ENCODE measurements around the gene PLEKHN1.
"Not testable (repeated sequence)": the region's sequence is repeated elsewhere in the genome, so short reads cannot be mapped to it uniquely, and the experiment has no call there.

PLEKHN1 gene

DNA sequence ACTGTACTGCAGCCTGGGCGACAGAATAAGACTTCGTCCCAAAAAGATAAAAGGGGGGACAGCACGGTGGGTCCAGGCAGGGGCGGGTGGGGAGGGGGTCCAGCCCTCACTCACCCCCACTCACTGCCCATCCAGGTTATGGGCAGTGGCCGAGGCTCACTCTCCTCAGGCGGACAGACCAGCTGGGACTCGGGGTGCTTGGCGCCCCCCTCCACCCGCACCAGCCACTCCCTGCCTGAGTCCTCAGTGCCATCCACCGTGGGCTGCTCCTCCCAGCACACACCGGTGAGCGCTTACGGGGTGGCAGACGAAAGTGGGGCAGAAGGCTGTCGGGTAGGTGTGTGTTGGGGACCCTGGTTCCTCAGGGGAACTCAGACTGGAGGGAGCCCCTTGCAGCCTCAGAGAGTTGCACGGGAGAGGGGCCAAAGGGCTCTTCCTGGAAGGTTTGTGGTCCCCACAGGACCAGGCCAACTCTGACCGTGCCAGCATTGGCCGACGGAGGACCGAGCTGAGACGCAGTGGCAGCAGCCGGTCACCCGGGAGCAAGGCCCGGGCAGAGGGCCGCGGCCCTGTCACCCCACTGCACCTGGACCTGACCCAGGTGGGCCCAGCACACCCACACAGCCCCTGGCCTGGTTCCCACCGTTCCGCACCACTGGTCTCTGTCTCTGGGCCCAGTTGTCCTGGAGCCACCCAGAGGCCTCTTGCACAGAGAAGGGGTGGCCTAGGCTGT, 6.6 kb downstream of the PLEKHN1 start:
- H3K27me3 ChIP-seq (ENCODE audit: control insufficient read depth, insufficient read depth, low read length): peaks cover 29% of the 10 kb centered on the region
- no peak overlapping the region for H3K4me3 ChIP-seq (ENCODE audit: low read length)
- H3K36me3 ChIP-seq (ENCODE audit: control insufficient read depth, insufficient read depth, low read length): no peaks in the 10 kb centered on the region
- no peak overlapping the region for H3K9ac ChIP-seq (ENCODE audit: low read length)
- peaks cover 2% of the 10 kb centered on the region for H3K4me1 ChIP-seq (ENCODE audit: control insufficient read depth, insufficient read depth, low read length)
- no peak overlapping the region for H3K27ac ChIP-seq (ENCODE audit: low read depth, low read length)

DNA sequence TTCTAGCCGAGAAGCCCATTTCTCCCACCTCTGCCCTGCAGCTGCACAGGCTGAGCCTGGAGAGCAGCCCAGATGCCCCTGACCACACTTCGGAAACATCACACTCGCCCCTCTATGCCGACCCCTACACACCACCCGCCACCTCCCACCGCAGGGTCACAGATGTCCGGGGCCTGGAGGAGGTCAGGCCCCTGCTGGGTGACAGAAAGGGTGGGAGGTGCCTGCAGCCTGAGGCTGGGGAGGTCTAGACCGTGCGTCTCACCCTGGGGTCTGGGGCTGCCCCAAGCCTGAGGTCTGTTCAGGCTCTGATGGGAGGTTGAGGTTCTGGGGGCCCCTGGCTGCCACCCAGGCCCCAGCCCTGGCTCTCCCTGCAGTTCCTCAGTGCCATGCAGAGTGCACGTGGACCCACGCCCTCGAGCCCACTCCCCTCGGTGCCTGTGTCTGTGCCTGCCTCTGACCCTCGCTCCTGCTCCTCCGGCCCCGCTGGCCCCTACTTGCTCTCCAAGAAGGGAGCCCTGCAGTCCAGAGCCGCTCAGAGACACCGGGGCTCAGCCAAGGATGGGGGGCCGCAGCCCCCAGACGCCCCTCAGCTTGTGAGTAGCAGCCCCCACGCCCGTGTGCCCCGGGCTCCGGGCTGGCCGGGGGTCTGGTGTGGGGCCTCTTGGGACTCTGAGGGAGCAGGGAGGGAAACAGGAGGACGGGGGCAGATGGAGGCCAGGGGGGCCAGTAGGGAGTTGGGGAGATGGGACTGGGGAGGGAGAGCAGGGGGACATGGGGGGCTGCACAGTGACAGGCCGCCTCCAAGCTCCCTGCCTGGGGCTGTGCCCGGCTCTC, 7.4 kb downstream of the PLEKHN1 start:
- H3K4me3 ChIP-seq (ENCODE audit: low read length): no peak overlapping the region
- H3K27ac ChIP-seq (ENCODE audit: low read depth, low read length): no peak overlapping the region
- no peaks in the 10 kb centered on the region for H3K36me3 ChIP-seq (ENCODE audit: control insufficient read depth, insufficient read depth, low read length)
- no peak overlapping the region for H3K9ac ChIP-seq (ENCODE audit: low read length)
- H3K27me3 ChIP-seq (ENCODE audit: control insufficient read depth, insufficient read depth, low read length): peaks cover 24% of the 10 kb centered on the region
- peaks cover 2% of the 10 kb centered on the region for H3K4me1 ChIP-seq (ENCODE audit: control insufficient read depth, insufficient read depth, low read length)

DNA sequence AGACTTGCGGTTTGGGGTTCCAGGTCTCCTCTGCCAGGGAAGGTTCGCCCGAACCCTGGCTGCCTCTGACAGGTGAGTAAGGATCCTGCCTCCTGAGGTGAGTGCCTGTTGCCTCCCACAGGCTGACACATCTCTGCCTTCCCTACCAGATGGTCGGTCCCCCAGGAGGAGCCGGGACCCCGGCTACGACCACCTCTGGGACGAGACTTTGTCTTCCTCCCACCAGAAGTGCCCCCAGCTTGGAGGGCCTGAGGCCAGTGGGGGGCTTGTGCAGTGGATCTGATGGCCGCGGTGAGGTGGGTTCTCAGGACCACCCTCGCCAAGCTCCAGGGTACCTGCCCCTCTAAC, 8.0 kb downstream of the PLEKHN1 start:
- H3K27ac ChIP-seq (ENCODE audit: low read depth, low read length): no peak overlapping the region
- H3K27me3 ChIP-seq (ENCODE audit: control insufficient read depth, insufficient read depth, low read length): peaks cover 24% of the 10 kb centered on the region

DNA sequence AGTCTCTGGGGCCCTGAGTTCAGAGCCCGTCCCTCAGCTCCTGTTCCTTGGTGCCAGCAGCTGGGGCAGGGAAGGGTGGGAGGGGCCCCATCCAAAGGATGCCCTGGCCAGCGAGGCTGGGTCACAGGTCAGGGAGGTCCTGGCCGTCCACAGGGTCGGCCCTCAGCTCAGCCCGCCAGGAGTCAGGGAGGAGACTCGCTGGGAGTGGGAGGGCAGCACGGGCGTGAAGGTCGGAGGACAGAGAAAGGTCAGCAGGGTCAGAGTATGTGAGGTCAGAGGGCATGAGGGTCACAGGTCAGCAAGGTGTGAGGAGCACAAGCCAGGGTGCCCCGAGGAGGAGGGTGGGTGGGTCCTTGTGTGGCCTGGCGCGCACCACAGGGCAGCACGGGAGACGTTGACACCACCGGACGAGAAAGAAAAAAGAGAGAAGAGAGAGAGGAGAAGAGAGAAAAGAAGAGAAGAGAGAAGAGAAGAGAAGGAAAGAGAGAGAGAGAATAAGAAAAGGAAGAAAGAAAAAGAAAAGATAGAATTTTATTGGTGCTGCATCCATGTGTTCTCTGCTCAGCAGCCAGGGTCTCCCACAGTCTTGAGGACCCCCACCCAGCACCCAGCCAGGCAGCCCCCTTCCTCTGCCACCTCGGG, 8.5 kb downstream of the PLEKHN1 start:
- H3K4me1 ChIP-seq (ENCODE audit: control insufficient read depth, insufficient read depth, low read length): peaks cover 2% of the 10 kb centered on the region
- H3K36me3 ChIP-seq (ENCODE audit: control insufficient read depth, insufficient read depth, low read length): no peaks in the 10 kb centered on the region
- H3K27ac ChIP-seq (ENCODE audit: low read depth, low read length): no peak overlapping the region
- H3K4me3 ChIP-seq (ENCODE audit: low read length): no peak overlapping the region
- peaks cover 21% of the 10 kb centered on the region for H3K27me3 ChIP-seq (ENCODE audit: control insufficient read depth, insufficient read depth, low read length)
- H3K9ac ChIP-seq (ENCODE audit: low read length): no peak overlapping the region

More for the DNA sequence above, 8.0 kb downstream of the PLEKHN1 start:
- H3K4me3 ChIP-seq (ENCODE audit: low read length): no peak overlapping the region
- H3K36me3 ChIP-seq (ENCODE audit: control insufficient read depth, insufficient read depth, low read length): no peaks in the 10 kb centered on the region
- no peak overlapping the region for H3K9ac ChIP-seq (ENCODE audit: low read length)
- peaks cover 2% of the 10 kb centered on the region for H3K4me1 ChIP-seq (ENCODE audit: control insufficient read depth, insufficient read depth, low read length)

DNA sequence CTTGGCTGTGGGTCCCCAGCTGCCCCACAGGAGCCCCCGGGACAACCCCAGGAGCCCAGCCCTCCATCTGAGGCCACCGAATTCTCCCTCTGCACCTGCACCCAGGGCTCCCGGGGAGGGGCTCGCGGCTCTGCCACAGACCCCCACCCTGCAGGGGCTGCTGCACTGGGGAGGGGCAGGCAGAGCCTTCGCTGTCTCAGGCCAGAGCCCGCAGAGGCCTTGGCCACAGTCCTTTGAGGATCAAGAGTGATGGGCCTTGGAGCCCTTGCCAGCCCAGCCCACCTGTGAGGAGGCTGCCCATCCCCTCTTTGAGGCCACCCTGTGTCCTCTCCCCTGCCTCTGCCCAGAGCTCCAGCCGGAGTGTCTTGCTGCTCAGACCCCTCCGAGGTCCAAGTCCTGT, 9.1 kb downstream of the PLEKHN1 start:
- H3K27ac ChIP-seq (ENCODE audit: low read depth, low read length): no peak overlapping the region

DNA sequence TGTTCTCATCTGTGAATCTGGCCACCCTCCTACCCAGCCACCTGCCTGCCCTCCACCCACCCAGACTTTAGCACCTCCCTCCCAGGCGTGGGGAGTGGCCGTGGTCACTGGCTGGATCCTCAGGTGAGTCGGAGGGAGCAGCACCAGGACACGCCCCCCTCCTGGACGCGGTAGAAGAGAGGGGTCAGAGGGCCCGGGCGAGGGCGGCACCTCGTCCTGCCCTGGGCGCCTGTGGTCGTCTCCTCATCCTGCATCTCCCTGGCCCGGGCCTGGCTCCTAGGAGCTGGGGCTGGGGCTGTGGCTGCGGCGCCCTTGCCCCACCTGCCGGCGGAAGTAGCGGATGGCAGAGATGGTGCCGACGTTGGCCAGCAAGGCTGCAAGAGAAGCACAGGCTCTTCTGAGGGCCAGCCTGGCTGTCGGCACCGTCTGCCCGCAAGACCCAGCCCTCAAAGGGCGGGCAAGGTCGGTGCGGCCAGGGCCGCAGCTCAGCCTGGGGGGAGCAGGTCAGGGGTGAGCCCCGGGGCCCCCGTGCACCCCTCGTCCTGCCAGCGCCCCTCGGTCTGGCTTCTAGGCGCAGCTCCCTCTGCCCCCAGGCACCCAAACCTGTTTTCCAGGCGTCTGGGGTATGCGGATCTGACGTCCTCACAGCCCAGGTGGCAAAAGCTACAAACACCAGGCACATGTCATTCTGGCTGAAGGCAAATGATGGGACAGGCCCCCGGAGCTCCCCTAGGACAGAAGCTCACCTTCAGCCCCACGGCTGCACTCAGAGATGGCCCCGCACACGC, 9.8 kb downstream of the PLEKHN1 start:
- Histone ChIP-seq H3K9ac (ENCODE audit: low read length) (no peak overlapping the region), H3K4me1 (ENCODE audit: control insufficient read depth, insufficient read depth, low read length) (peaks cover 2% of the 10 kb centered on the region), H3K36me3 (ENCODE audit: control insufficient read depth, insufficient read depth, low read length) (no peaks in the 10 kb centered on the region), H3K27ac (ENCODE audit: low read depth, low read length) (peak overlapping the region; percentile 73), H3K4me3 (ENCODE audit: low read length) (peak overlapping the region; percentile 47), H3K27me3 (ENCODE audit: control insufficient read depth, insufficient read depth, low read length) (peaks cover 13% of the 10 kb centered on the region)

More for the DNA sequence above, 9.1 kb downstream of the PLEKHN1 start:
- Histone ChIP-seq H3K4me1 (ENCODE audit: control insufficient read depth, insufficient read depth, low read length) (peaks cover 2% of the 10 kb centered on the region), H3K4me3 (ENCODE audit: low read length) (no peak overlapping the region), H3K36me3 (ENCODE audit: control insufficient read depth, insufficient read depth, low read length) (no peaks in the 10 kb centered on the region), H3K27me3 (ENCODE audit: control insufficient read depth, insufficient read depth, low read length) (peaks cover 18% of the 10 kb centered on the region), H3K9ac (ENCODE audit: low read length) (no peak overlapping the region)

DNA sequence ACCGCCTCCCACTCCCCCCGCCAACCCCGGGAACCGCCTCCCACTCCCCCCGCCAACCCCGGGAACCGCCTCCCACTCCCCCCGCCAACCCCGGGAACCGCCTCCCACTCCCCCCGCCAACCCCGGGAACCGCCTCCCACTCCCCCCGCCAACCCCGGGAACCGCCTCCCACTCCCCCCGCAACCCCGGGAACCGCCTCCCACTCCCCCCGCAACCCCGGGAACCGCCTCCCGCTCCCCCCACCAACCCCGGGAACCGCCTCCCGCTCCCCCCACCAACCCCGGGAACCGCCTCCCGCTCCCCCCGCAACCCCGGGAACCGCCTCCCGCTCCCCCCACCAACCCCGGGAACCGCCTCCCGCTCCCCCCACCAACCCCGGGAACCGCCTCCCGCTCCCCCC, 10.5 kb downstream of the PLEKHN1 start:
- not testable (repeated sequence) for H3K4me1 ChIP-seq (ENCODE audit: control insufficient read depth, insufficient read depth, low read length); H3K4me3 ChIP-seq (ENCODE audit: low read length); H3K36me3 ChIP-seq (ENCODE audit: control insufficient read depth, insufficient read depth, low read length); H3K9ac ChIP-seq (ENCODE audit: low read length); H3K27ac ChIP-seq (ENCODE audit: low read depth, low read length)
- peaks cover 13% of the 10 kb centered on the region for H3K27me3 ChIP-seq (ENCODE audit: control insufficient read depth, insufficient read depth, low read length)

DNA sequence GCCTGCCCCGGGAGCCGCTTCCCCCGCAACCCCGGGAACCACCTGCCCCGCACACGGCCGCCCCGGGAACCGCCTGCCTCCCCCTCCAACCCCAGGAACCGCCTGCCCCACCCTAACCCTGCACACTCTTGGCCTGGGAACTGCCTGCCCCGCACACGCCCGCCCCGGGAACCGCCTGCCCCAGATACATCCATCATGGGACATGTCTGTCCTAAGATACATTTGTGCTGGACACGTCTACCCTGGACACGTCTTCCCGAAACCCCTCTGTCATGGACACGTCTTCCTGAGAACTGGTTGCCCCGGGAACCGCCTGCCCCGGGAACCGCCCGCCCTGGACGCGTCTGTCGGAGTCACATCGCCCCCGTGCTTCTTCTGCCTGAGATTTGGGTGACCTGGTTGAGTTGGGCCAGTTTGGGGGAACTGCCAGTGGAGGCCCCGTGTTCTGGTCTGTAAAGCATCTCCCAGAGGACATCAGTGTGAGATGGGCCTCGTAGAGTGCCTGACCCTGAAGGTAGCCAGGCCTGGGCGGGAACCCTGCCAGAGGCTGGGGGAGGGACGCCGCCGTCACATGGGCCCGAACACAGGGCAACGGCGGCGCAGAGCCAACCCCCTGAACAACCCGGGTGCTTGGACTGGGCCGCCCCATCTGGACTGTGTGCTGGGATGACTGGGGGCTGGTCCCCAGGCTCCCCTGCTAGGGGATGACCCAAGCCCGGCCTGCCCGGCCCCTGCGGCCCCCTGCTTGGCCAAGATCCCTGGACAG, 12.0 kb downstream of the PLEKHN1 start:
- Histone ChIP-seq H3K9ac (ENCODE audit: low read length) (no peak overlapping the region), H3K4me1 (ENCODE audit: control insufficient read depth, insufficient read depth, low read length) (peaks cover 2% of the 10 kb centered on the region), H3K27me3 (ENCODE audit: control insufficient read depth, insufficient read depth, low read length) (peaks cover 12% of the 10 kb centered on the region), H3K27ac (ENCODE audit: low read depth, low read length) (no peak overlapping the region), H3K4me3 (ENCODE audit: low read length) (no peak overlapping the region), H3K36me3 (ENCODE audit: control insufficient read depth, insufficient read depth, low read length) (no peaks in the 10 kb centered on the region)

DNA sequence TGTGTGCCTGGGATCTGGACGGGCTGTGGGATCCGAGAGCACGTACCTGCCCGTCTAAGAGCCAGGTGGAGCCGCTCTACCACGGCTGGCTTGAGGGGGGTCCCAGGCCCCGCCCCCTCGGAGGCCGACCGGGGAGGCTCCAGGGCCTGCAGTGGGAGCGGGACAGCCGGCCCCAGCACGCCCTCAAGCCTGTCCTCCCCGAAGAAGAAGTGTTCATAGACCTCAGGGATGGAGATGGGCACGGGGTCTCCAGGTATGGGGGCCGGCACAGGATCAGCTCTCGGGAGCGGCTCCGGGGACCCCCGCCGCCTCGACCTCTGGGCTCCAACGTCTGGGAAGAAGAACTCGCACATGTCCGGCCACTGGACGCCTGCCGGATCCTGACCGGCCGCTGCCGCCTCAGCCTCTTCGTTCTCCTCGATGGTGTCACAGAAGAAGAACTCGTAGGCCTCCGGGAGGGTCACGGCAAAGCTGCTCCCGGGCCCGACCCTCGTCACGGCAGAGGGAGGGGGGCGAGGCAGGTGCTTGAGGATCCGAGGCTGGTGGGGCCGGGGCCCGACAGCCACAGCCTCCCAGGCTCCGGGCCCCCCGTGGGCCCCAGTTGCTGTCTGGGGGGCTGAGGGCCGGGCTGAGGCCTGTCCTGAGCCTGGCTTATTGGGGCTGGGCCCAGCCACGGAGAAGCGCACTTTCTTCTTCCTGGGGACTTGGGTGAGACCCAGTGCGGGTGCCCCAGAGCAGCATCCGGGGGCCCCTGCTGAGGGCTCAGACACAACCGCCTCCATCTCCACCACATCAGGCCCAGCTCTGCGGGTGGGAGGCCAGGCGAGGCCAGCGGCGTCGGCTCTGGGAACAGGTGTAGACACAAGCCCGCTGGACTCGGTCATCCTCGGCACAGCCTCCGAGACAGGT, 12.8 kb downstream of the PLEKHN1 start:
- Histone ChIP-seq H3K27ac (ENCODE audit: low read depth, low read length) (no peak overlapping the region), H3K36me3 (ENCODE audit: control insufficient read depth, insufficient read depth, low read length) (no peaks in the 10 kb centered on the region), H3K27me3 (ENCODE audit: control insufficient read depth, insufficient read depth, low read length) (peaks cover 5% of the 10 kb centered on the region), H3K9ac (ENCODE audit: low read length) (no peak overlapping the region), H3K4me3 (ENCODE audit: low read length) (no peak overlapping the region), H3K4me1 (ENCODE audit: control insufficient read depth, insufficient read depth, low read length) (peaks cover 2% of the 10 kb centered on the region)

DNA sequence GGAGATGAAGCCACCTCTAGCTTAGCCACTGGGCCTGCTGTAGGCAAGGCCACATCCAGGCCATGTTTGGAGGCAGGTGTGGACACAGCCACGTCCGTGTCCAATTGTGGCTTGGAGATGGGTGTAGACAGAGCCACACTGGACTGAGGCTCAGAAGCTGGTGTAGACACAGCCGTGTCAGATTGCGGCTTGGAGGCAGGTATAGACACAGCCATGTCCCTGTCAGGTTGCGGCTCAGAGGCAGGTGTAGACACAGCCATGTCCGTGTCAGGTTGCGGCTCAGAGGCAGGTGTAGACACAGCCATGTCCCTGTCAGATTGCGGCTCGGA, 13.4 kb downstream of the PLEKHN1 start:
- Histone ChIP-seq H3K27ac (ENCODE audit: low read depth, low read length) (no peak overlapping the region), H3K4me3 (ENCODE audit: low read length) (no peak overlapping the region), H3K27me3 (ENCODE audit: control insufficient read depth, insufficient read depth, low read length) (peaks cover 5% of the 10 kb centered on the region), H3K4me1 (ENCODE audit: control insufficient read depth, insufficient read depth, low read length) (peaks cover 2% of the 10 kb centered on the region), H3K9ac (ENCODE audit: low read length) (no peak overlapping the region), H3K36me3 (ENCODE audit: control insufficient read depth, insufficient read depth, low read length) (no peaks in the 10 kb centered on the region)

DNA sequence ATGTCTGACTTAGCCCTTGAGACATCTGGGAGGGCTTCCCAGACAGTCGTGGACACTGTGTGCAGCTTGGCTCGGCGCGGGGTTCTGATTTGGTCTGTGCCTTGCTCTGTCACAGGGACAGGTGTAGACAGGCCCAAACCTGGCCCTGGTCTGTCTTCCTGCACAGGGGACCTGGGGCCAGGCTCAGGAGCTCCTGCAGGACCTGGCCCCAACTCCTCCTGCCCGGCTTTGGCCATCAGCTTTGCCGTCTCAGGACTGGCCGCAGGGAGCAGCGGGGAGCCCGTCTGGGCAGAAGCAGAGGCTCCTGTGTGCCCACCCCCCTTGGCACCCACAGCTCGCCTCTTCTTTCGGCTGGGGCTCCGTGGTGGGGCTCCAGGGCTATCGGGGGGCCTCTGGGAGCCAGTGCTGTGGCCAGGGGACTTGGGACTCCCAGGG, 13.9 kb downstream of the PLEKHN1 start:
- Histone ChIP-seq H3K4me1 (ENCODE audit: control insufficient read depth, insufficient read depth, low read length) (peaks cover 2% of the 10 kb centered on the region), H3K27me3 (ENCODE audit: control insufficient read depth, insufficient read depth, low read length) (peaks cover 5% of the 10 kb centered on the region), H3K9ac (ENCODE audit: low read length) (no peak overlapping the region), H3K27ac (ENCODE audit: low read depth, low read length) (no peak overlapping the region), H3K36me3 (ENCODE audit: control insufficient read depth, insufficient read depth, low read length) (no peaks in the 10 kb centered on the region), H3K4me3 (ENCODE audit: low read length) (no peak overlapping the region)
